Neural progenitor cell (in vitro differentiated cells): ENCODE measurements around the gene PAQR4. TPM values are rescaled to one million over a fixed set of nuclear protein-coding genes. Genes with fewer than 3 reads are reported as not detected.

Experiments
- DNase-seq: peaks from one replicate; pipeline ENCODE4 v3.0.0-alpha.2; 2016; ENCODE audit warnings: low spot score
- H2AFZ ChIP-seq: fragments of 200-600 bp; sonication (generic); replicated peaks from 2 replicates; pipeline ENCODE4 v1.6.1; 2016; ENCODE audit warnings: antibody characterized with exemption
- H3F3A ChIP-seq: fragments of 200-600 bp; sonication (generic); 2 replicates; pipeline ENCODE4 v1.6.1; 2016; ENCODE audit warnings: antibody characterized with exemption, low read depth
- H3K27ac ChIP-seq: fragments of 200-600 bp; sonication (generic); 2 replicates; pipeline ENCODE4 v1.5.1; 2016; ENCODE audit warnings: mild to moderate bottlenecking
- H3K27me3 ChIP-seq: fragments of 200-600 bp; sonication (generic); 2 replicates; pipeline ENCODE4 v1.6.1; 2016; ENCODE audit warnings: mild to moderate bottlenecking, moderate library complexity
- H3K36me3 ChIP-seq: fragments of 200-600 bp; sonication (generic); 2 replicates; pipeline ENCODE4 v1.5.1; 2016
- H3K4me1 ChIP-seq: fragments of 200-600 bp; sonication (generic); 2 replicates; pipeline ENCODE4 v1.6.1; 2016; ENCODE audit warnings: mixed run types
- H3K4me2 ChIP-seq: fragments of 200-600 bp; sonication (generic); 2 replicates; pipeline ENCODE4 v1.6.1; 2016
- H3K4me3 ChIP-seq: fragments of 200-600 bp; sonication (generic); 2 replicates; pipeline ENCODE4 v1.5.1; 2016
- H3K79me2 ChIP-seq: fragments of 200-600 bp; sonication (generic); 2 replicates; pipeline ENCODE4 v1.6.1; 2016; ENCODE audit warnings: low read depth
- H3K9ac ChIP-seq: fragments of 200-600 bp; sonication (generic); 2 replicates; pipeline ENCODE4 v1.6.1; 2016
- H3K9me3 ChIP-seq: fragments of 200-600 bp; sonication (generic); 2 replicates; pipeline ENCODE4 v1.5.1; 2016; ENCODE audit warnings: low read depth
- H4K20me1 ChIP-seq: fragments of 200-600 bp; sonication (generic); 2 replicates; pipeline ENCODE4 v1.6.1; 2016; ENCODE audit warnings: low read depth
- H3K27ac Mint-ChIP-seq: 3 replicates; pipeline ENCODE4 v1.8.0; 2021; ENCODE audit warnings: mixed read lengths
- H3K27me3 Mint-ChIP-seq: 2 replicates; pipeline ENCODE4 v1.8.0; 2022; ENCODE audit warnings: low read depth, mild to moderate bottlenecking, inconsistent platforms, moderate library complexity, mixed read lengths; ENCODE audit not compliant: insufficient read depth
- H3K36me3 Mint-ChIP-seq: 3 replicates; pipeline ENCODE4 v1.8.0; 2021; ENCODE audit warnings: mixed read lengths
- H3K4me1 Mint-ChIP-seq: 3 replicates; pipeline ENCODE4 v1.8.0; 2021; ENCODE audit warnings: mixed read lengths
- H3K4me3 Mint-ChIP-seq: 3 replicates; pipeline ENCODE4 v1.8.0; 2021; ENCODE audit warnings: mild to moderate bottlenecking, moderate library complexity, mixed read lengths
- H3K9me3 Mint-ChIP-seq: 3 replicates; pipeline ENCODE4 v1.8.0; 2020; ENCODE audit warnings: mixed read lengths
- EZH2 ChIP-seq: fragments of 200-600 bp; sonication (generic); IDR thresholded peaks from 2 replicates; pipeline ENCODE4 v1.6.1; 2017; ENCODE audit warnings: antibody characterized with exemption, mild to moderate bottlenecking, moderate library complexity
- EZH2phosphoT487 ChIP-seq: fragments of 200-600 bp; sonication (generic); IDR thresholded peaks from 2 replicates; pipeline ENCODE4 v1.6.1; 2017; ENCODE audit warnings: antibody characterized with exemption
- total RNA-seq: library from RNA; depleted of rRNA; stranded (reverse); fragments of >200 nt; gene quantifications from 2 replicates; pipeline ENCODE4 v1.2.3, GENCODE V29; 2015; ENCODE audit warnings: low replicate concordance
- TF ChIP-seq, protein P1 (sequence below): fragments of 200-600 bp; sonication (generic); IDR thresholded peaks from 2 replicates; pipeline ENCODE4 v1.5.1; 2017; ENCODE audit warnings: antibody characterized with exemption, mild to moderate bottlenecking

Gene PAQR4
- total RNA-seq, 1 donor from 2014 or later: 3.3 TPM

DNA sequence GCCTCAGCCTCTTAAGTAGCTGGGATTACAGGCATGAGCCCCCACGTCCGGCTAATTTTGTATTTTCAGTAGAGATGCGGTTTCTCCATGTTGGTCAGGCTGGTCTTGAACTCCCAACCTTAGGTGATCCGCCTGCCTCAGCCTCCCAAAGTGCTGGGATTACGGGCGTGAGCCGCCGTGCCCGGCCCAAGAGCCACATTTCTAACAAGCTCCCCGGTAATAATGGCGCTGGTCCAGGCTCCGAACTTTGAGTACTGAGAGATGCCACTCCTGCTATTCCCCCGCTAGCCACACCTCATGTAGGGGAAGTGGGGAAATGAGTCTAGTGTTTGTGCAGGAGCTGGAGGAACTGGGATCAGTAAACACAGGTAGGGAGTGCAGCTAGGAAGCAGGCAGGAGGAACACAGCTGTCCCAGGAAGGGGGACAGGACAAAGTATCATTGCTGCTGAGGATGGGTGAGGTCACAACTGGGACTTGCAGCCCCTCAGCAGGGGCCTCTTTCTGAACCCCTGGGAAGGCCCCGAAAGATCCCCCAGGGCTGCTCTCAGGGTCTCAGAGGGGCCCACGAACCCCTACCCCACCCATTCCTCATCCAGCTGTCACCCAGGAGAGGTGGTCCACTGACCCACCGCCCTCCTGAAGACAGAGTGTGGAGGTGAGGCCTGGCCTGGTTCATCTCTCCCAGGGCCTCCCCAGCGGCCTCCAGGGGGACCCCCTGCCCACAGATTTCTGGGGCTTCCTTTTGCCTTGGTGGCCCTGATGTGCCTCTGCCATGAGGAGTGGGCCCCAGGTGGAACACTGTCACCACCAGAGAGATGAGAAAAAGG, 8.8 kb upstream of the PAQR4 start:
- peaks cover 9% of the 10 kb centered on the region for H3K4me1 Mint-ChIP-seq
- TF ChIP-seq EZH2phosphoT487: no peak
- no peak for TF ChIP-seq EZH2
- TF ChIP-seq, protein P1, sequence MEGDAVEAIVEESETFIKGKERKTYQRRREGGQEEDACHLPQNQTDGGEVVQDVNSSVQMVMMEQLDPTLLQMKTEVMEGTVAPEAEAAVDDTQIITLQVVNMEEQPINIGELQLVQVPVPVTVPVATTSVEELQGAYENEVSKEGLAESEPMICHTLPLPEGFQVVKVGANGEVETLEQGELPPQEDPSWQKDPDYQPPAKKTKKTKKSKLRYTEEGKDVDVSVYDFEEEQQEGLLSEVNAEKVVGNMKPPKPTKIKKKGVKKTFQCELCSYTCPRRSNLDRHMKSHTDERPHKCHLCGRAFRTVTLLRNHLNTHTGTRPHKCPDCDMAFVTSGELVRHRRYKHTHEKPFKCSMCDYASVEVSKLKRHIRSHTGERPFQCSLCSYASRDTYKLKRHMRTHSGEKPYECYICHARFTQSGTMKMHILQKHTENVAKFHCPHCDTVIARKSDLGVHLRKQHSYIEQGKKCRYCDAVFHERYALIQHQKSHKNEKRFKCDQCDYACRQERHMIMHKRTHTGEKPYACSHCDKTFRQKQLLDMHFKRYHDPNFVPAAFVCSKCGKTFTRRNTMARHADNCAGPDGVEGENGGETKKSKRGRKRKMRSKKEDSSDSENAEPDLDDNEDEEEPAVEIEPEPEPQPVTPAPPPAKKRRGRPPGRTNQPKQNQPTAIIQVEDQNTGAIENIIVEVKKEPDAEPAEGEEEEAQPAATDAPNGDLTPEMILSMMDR: peak; percentile 4
- no peaks in the 10 kb centered on the region for H3K9me3 ChIP-seq
- peaks cover 15% of the 10 kb centered on the region for H3K27me3 Mint-ChIP-seq
- H3K27ac ChIP-seq: no peak overlapping the region
- no peaks in the 10 kb centered on the region for H3K9me3 Mint-ChIP-seq
- peaks cover 36% of the 10 kb centered on the region for H3K27me3 ChIP-seq
- peaks cover 18% of the 10 kb centered on the region for H3K4me1 ChIP-seq
- H3K36me3 Mint-ChIP-seq: no peaks in the 10 kb centered on the region
- H3K4me3 ChIP-seq: no peak overlapping the region
- DNase-seq: no peak
- no peak overlapping the region for H3K9ac ChIP-seq
- H4K20me1 ChIP-seq: peaks cover 4% of the 10 kb centered on the region
- H3K4me3 Mint-ChIP-seq: peak overlapping the region; percentile 58
- no peaks in the 10 kb centered on the region for H3K79me2 ChIP-seq
- no peak overlapping the region for H3K4me2 ChIP-seq
- peaks cover 29% of the 10 kb centered on the region for H3F3A ChIP-seq
- H3K36me3 ChIP-seq: no peaks in the 10 kb centered on the region
- no peak overlapping the region for H3K27ac Mint-ChIP-seq
- H2AFZ ChIP-seq: no peak overlapping the region

DNA sequence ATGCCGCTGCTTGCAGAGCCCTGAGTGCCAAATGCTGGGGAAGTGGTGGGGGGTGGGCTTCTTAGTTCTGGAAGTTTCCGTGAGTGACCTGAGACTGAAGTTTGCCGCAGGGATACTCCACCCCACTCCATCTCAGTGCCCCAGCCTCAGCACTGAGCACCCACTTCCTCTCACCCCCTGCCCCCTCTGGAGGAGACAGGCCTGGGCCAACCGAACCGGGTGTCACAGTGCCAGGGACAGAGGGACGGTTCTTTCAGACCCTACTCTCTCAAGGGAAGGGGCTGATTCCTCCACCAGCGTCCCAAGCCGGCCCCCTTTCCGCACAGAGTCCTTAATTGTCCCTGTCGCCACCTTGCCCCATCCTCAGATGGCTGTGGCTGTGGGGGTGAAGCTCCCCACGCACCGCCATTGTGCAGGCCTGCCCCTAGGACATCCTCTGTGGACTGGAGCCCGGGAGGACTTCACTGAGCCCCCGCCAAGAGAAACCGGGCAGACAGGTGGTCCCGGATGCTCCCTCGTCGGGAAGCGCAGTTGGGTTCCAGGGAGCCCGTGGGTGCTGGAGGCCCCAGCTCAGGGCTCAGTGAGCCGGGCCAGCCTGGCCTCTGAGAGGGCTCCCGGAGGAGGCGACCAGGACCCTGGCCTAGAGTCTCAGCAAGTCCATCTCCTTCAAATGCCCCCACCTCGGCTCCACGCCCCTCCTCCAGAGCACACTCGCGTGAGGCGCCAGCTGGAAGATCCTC, 6.6 kb upstream of the PAQR4 start:
- H3K4me3 Mint-ChIP-seq: peak overlapping the region; percentile 72
- Histone ChIP-seq H3K4me1 (peaks cover 18% of the 10 kb centered on the region), H3K79me2 (no peaks in the 10 kb centered on the region), H3K4me2 (peak overlapping the region; percentile 98), H2AFZ (no peak overlapping the region), H3K27me3 (peaks cover 57% of the 10 kb centered on the region), H3K9ac (no peak overlapping the region), H3F3A (peaks cover 35% of the 10 kb centered on the region), H3K36me3 (no peaks in the 10 kb centered on the region), H3K4me3 (peak overlapping the region; percentile 63), H4K20me1 (peaks cover 23% of the 10 kb centered on the region), H3K27ac (no peak overlapping the region), H3K9me3 (no peaks in the 10 kb centered on the region)
- no peak overlapping the region for H3K27ac Mint-ChIP-seq
- TF ChIP-seq, protein P1: no peak
- TF ChIP-seq EZH2: peak; percentile 9
- peaks cover 7% of the 10 kb centered on the region for H3K4me1 Mint-ChIP-seq
- peak; percentile 24 for DNase-seq
- peaks cover 15% of the 10 kb centered on the region for H3K27me3 Mint-ChIP-seq
- no peaks in the 10 kb centered on the region for H3K36me3 Mint-ChIP-seq
- H3K9me3 Mint-ChIP-seq: no peaks in the 10 kb centered on the region

DNA sequence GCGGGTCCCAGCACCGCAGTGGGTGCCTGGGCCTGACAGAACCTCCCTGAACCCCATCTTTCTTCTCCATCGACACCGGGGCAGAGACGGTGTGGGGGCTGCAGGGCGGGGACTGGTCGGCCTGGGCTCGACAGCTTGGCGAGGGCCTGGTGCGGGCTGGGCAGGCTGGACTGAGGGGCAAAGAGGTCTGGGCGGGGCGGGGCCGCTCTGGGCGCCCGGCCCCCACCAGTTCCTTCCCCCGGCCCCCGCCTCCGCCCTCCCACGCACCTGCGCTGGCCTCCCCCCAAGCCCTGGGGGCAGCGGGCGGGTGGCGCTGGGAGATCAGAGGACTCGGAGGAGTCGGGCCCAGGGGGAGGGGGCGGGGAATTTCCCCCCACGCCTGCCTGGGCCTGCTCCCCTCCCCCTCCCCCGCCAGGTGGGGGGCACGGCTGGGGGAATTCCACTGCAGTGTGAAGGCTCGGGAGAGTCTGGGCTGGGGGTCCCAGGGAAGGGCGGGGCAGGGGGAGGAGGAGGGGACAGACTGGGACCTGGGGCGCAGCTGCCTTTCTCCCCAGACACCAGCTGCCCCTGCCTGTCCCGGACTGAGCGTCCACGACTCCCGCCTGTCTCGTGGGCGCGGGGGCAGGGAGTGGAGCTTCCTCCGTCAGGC, 6.0 kb upstream of the PAQR4 start:
- Histone ChIP-seq H2AFZ (peak overlapping the region; percentile 75), H3K4me2 (peak overlapping the region; percentile 98), H3K4me1 (peaks cover 18% of the 10 kb centered on the region), H3K27ac (no peak overlapping the region), H3K9ac (no peak overlapping the region), H3K79me2 (no peaks in the 10 kb centered on the region), H4K20me1 (peaks cover 30% of the 10 kb centered on the region), H3K27me3 (peaks cover 64% of the 10 kb centered on the region), H3K36me3 (no peaks in the 10 kb centered on the region), H3K4me3 (peak overlapping the region; percentile 63), H3K9me3 (no peaks in the 10 kb centered on the region), H3F3A (peaks cover 39% of the 10 kb centered on the region)
- peaks cover 3% of the 10 kb centered on the region for H3K9me3 Mint-ChIP-seq
- H3K27ac Mint-ChIP-seq: no peak overlapping the region
- H3K36me3 Mint-ChIP-seq: no peaks in the 10 kb centered on the region
- H3K4me3 Mint-ChIP-seq: peak overlapping the region; percentile 86
- DNase-seq: peak; percentile 54
- H3K27me3 Mint-ChIP-seq: peaks cover 18% of the 10 kb centered on the region
- peaks cover 10% of the 10 kb centered on the region for H3K4me1 Mint-ChIP-seq
- TF ChIP-seq, protein P1: no peak
- TF ChIP-seq EZH2: peak; percentile 8
- no peak for TF ChIP-seq EZH2phosphoT487
